ENCODE results near the gene ETFA.

- TF ChIP-seq CTCF (IDR thresholded peaks at IDR 0.05) (no peak), POLR2A (IDR thresholded peaks at IDR 0.05) (no peak)
Observed at GRCh38 chr15:76183930-76184649, 127.2 kb downstream of the ETFA start.

All from uterus (tissue), 2 donors.